GM19397 (cell line): Measurements from ENCODE around the gene GRXCR2.
"Not testable (repeated sequence)": the region's sequence is repeated elsewhere in the genome, so short reads cannot be mapped to it uniquely, and the experiment has no call there.

ENCODE experiments used
- ATAC-seq: cut with Tn5 transposase; IDR thresholded peaks from one replicate; pipeline ENCODE4 v1.9.1; 2021; ENCODE audit warnings: mild to moderate bottlenecking, moderate library complexity; ENCODE audit not compliant: unreplicated experiment

Gene GRXCR2

GRCh38 chr5:145887976-145888574 lies 15.3 kb upstream of the GRXCR2 start:
- ATAC-seq, result no peak

- no peak for ATAC-seq
Measured at GRCh38 chr5:145887217-145887616, 14.4 kb upstream of the GRXCR2 start.

GRCh38 chr5:145874765-145875164 lies 2.0 kb upstream of the GRXCR2 start:
- ATAC-seq, result no peak

- ATAC-seq, result no peak
Measured at GRCh38 chr5:145872486-145872885, 328 bp downstream of the GRXCR2 start.

- ATAC-seq, result no peak
Measured at GRCh38 chr5:145869753-145870152, 3.1 kb downstream of the GRXCR2 start.

- no peak for ATAC-seq
Measured at GRCh38 chr5:145867806-145868205, 5.0 kb downstream of the GRXCR2 start.

- not testable (repeated sequence) for ATAC-seq
Measured at GRCh38 chr5:145864432-145864831, 8.4 kb downstream of the GRXCR2 start.

GRCh38 chr5:145863003-145863402 lies 9.8 kb downstream of the GRXCR2 start:
- no peak for ATAC-seq

GRCh38 chr5:145859897-145860296 lies 12.9 kb downstream of the GRXCR2 start:
- no peak for ATAC-seq

GRCh38 chr5:145859453-145859852 lies 13.4 kb downstream of the GRXCR2 start:
- ATAC-seq, result no peak

GRCh38 chr5:145858959-145859358 lies 13.9 kb downstream of the GRXCR2 start:
- no peak for ATAC-seq

GRCh38 chr5:145856285-145856818 lies 16.5 kb downstream of the GRXCR2 start:
- ATAC-seq, result no peak

GRCh38 chr5:145855763-145856267 lies 17.0 kb downstream of the GRXCR2 start:
- no peak for ATAC-seq

- ATAC-seq, result no peak
Measured at GRCh38 chr5:145854651-145855258, 18.1 kb downstream of the GRXCR2 start.

- no peak for ATAC-seq
Measured at GRCh38 chr5:145853781-145854376, 18.9 kb downstream of the GRXCR2 start.

- ATAC-seq, result no peak
Measured at GRCh38 chr5:145852990-145853389, 19.8 kb downstream of the GRXCR2 start.

GRCh38 chr5:145848854-145849253 lies 24.0 kb downstream of the GRXCR2 start:
- no peak for ATAC-seq

- no peak for ATAC-seq
Measured at GRCh38 chr5:145847499-145848497, 25.0 kb downstream of the GRXCR2 start.

GRCh38 chr5:145846081-145846480 lies 26.7 kb downstream of the GRXCR2 start:
- no peak for ATAC-seq

GRCh38 chr5:145841299-145841698 lies 31.5 kb downstream of the GRXCR2 start:
- no peak for ATAC-seq
